Lower leg skin (tissue), 4 donors: ENCODE results near the gene GRK3. TPM values are rescaled to one million over a fixed set of nuclear protein-coding genes. Genes with fewer than 3 reads are reported as not detected.

Experiments used
- DNase-seq, 2 donors: peaks; one replicate each; pipeline ENCODE4 v3.0.0-alpha.2; 2019; ENCODE audit warnings: low spot score in 2 of 2
- H3K4me3 ChIP-seq: fragments of 200-600 bp; sonication (generic); 2 replicates; pipeline ENCODE4 v1.5.1; 2017; ENCODE audit warnings: mild to moderate bottlenecking, low read depth; ENCODE audit not compliant: poor library complexity, severe bottlenecking
- POLR2A ChIP-seq, 2 donors: fragments of 450-650 bp; IDR thresholded peaks; one replicate each; pipeline ENCODE4 v1.6.1; 2016 to 2017; ENCODE audit warnings: antibody characterized with exemption in 2 of 2, mild to moderate bottlenecking in 1 of 2, moderate library complexity in 1 of 2
- WGBS, 2 donors: methylation state at CpG; one replicate each; pipeline ENCODE4 v1.1.5; 2018; 5-methylcytosine and 5-hydroxymethylcytosine counted together
- intact Hi-C: fragments of 100-400 bp; cut with DNase I; formaldehyde crosslinking; loops from one replicate; pipeline ENCODE4 v1.15.0; 2023; ENCODE audit warnings: low total_unique reads
- total RNA-seq, 4 donors: library from RNA; depleted of rRNA; stranded (reverse); fragments of >200 nt; gene quantifications; one replicate each; pipeline ENCODE4 v1.1.0, GENCODE V29; 2016
- TF ChIP-seq, protein P1 (sequence below), 3 donors: fragments of 450-650 bp; IDR thresholded peaks; one replicate each; pipeline ENCODE4 v1.5.1; 2016; ENCODE audit warnings: antibody characterized with exemption in 3 of 3, mild to moderate bottlenecking in 3 of 3, moderate library complexity in 2 of 3

GRK3 gene
- total RNA-seq, 4 donors from 2014 or later: 4.2 to 6.9 (median 5.8) TPM

DNA sequence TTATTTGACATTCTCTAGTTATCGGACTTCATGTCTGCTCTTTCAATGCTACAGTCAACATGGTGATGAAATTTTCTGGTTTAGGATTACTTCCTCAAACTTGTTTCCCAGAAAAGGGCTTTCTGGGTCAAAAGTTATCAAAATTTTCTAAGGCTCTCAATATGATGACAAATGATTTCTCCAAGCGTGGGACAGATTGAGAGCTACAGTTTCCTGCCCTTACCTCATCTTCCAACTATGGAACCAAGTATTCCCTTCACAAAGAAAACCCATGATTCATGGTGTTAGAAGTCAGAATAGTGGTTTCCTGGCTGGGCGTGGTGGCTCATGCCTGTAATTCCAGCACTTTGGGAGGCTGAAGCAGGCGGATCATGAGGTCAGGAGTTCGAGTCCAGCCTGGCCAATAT is 195.4 kb downstream of the GRK3 start:
- 38 to 48% methylated on average over 5 of the region's 5 CpGs for WGBS, 2 donors
- H3K4me3 ChIP-seq: no peak overlapping the region
- no peak for TF ChIP-seq POLR2A (IDR thresholded peaks at IDR 0.05)
- TF ChIP-seq, protein P1, sequence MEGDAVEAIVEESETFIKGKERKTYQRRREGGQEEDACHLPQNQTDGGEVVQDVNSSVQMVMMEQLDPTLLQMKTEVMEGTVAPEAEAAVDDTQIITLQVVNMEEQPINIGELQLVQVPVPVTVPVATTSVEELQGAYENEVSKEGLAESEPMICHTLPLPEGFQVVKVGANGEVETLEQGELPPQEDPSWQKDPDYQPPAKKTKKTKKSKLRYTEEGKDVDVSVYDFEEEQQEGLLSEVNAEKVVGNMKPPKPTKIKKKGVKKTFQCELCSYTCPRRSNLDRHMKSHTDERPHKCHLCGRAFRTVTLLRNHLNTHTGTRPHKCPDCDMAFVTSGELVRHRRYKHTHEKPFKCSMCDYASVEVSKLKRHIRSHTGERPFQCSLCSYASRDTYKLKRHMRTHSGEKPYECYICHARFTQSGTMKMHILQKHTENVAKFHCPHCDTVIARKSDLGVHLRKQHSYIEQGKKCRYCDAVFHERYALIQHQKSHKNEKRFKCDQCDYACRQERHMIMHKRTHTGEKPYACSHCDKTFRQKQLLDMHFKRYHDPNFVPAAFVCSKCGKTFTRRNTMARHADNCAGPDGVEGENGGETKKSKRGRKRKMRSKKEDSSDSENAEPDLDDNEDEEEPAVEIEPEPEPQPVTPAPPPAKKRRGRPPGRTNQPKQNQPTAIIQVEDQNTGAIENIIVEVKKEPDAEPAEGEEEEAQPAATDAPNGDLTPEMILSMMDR (IDR thresholded peaks at IDR 0.05): no peak
- intact Hi-C loops: no loop called here
- no peak for DNase-seq

DNA sequence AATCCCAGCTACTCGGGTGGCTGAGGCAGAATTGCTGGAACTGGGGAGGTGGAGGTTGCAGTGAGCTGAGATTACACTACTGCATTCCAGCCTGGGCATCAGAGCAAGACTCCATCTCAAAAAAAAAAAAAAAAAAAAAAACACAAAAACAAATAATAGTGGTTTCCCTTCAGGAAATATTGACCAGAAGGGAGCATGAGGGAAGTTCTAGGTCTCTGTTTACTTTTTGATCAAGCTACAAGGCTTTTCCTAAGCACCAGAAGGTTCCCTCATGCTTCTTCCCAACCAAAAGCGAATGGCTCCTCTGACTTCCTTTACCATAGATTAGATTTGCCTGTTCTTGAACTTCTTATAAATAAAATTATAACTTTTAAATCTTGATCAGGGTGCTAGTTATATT is 195.8 kb downstream of the GRK3 start:
- intact Hi-C loops: no loop called here
- WGBS, 2 donors: 49 to 58% methylated on average over 2 of the region's 2 CpGs
- H3K4me3 ChIP-seq: no peak overlapping the region
- TF ChIP-seq, protein P1 (IDR thresholded peaks at IDR 0.05): no peak
- no peak for TF ChIP-seq POLR2A (IDR thresholded peaks at IDR 0.05)
- no peak for DNase-seq

DNA sequence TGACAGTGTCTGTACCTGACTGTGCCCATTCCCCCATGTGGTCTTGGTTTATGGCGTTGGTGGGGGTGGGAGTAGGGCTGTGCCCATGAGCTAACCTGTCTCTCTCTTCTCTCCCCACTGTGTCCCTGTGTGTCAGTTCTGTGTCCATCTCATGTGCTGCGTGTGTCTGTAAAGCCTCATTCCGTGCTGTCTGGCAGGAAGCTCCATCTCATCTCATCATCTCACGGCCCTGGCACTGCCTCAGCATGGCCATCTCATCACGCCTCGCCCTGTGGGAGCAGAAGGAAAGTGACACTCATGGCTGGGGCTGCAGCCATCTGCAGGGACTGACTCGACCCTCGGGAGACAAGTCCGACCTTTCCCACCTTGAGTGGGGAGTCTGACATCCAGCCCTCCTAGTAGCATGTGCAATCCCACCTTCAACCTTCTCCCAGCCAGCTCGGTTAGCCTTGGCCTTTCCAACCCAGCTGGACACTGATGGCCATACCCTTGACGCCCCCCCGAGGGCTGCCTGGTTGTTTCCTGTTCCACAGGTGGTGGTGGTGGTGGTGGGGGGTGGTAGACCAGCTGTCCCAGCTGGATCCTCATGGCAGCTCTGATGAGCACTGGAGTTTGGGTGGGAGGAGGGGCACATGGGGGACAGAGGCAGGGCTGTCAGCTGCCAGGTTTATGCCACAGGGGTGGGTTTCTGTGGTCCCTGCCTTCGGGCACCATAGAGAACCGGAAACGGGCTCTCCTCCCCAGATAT is 196.5 kb downstream of the GRK3 start:
- intact Hi-C loops: no loop called here
- H3K4me3 ChIP-seq: no peak overlapping the region
- TF ChIP-seq POLR2A (IDR thresholded peaks at IDR 0.05): no peak
- TF ChIP-seq, protein P1 (IDR thresholded peaks at IDR 0.05): no peak
- no peak for DNase-seq
- 79 to 80% methylated on average over 14 of the region's 15 CpGs for WGBS, 2 donors

DNA sequence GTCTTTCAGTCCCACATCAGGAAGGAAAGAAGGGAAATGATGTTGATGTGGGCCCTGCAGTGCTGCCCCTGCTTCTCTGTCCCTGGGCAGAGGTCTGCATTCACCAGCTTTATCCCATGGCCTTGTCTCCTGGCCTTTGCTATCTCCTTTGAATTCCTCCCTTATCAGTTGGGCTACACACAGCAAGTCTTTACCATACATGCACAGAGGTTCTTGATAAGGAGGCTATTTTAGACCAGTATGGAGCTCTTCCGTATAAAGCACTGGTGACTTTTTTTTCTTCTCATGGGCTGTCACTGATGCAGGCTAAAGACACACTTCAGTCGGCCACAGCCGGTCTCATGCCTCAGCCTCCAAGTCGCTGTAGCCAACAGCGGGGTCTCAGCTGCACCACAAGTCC is 197.7 kb downstream of the GRK3 start:
- WGBS, 2 donors: 92 to 93% methylated on average over 5 of the region's 5 CpGs
- intact Hi-C loops: no loop called here
- DNase-seq: no peak
- no peak overlapping the region for H3K4me3 ChIP-seq
- TF ChIP-seq, protein P1 (IDR thresholded peaks at IDR 0.05): no peak
- TF ChIP-seq POLR2A (IDR thresholded peaks at IDR 0.05): no peak

DNA sequence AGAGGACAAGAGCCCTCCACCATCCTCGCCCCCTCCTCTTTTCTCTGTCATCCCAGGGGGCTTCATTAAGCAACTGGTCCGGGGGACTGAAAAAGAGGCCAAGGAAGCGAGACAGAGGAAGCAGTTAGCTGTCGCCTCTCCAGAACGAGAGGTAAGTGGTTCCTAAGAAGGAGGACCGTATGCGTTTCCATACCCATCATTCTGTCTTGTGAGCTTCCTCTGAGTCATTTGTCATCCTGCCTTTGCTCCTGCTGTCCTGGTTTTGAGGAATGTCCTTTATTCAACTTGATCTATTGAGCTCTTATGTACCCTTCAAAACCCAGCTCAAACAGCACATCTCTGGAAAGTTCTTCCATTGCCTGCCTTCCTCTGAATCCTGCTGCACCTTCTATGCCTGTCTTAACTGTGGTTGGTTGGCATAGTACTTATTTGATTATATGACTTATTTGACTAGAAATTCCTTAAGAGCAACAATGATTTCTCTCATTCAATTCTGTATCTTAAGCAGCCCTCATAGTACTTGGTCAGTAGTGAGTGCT is 198.8 kb downstream of the GRK3 start:
- no peak for DNase-seq
- TF ChIP-seq, protein P1 (IDR thresholded peaks at IDR 0.05): no peak
- no peak for TF ChIP-seq POLR2A (IDR thresholded peaks at IDR 0.05)
- intact Hi-C loops: no loop called here
- no peak overlapping the region for H3K4me3 ChIP-seq
- 67 to 68% methylated on average over 7 of the region's 7 CpGs for WGBS, 2 donors
